CD4-positive, alpha-beta T cell treated with Interferon alpha-2 for 1 hour (primary cell): ENCODE results near the gene HS1BP3.

ENCODE experiments used
- DNase-seq, 2 donors: peaks; one replicate each; pipeline ENCODE4 v3.0.0-alpha.2; 2020 to 2022

Gene HS1BP3

GRCh38 chr2:20596973-20597859, 53.7 kb downstream of the HS1BP3 start:
- no peak for DNase-seq

- DNase-seq = no peak
These were observed 54.5 kb downstream of the HS1BP3 start for GRCh38 chr2:20596193-20596972.

- DNase-seq = peak; percentile 22 to 25
These were observed 55.3 kb downstream of the HS1BP3 start for GRCh38 chr2:20595439-20596192.

GRCh38 chr2:20594957-20595356, 55.9 kb downstream of the HS1BP3 start:
- no peak for DNase-seq

- no peak for DNase-seq
These were observed 56.7 kb downstream of the HS1BP3 start for GRCh38 chr2:20594048-20594750.

GRCh38 chr2:20593072-20594034, 57.5 kb downstream of the HS1BP3 start:
- DNase-seq = no peak

GRCh38 chr2:20592106-20593071, 58.5 kb downstream of the HS1BP3 start:
- no peak for DNase-seq

- DNase-seq = no peak
These were observed 60.0 kb downstream of the HS1BP3 start for GRCh38 chr2:20590704-20591515.

- DNase-seq = no peak
These were observed 60.8 kb downstream of the HS1BP3 start for GRCh38 chr2:20589975-20590703.

GRCh38 chr2:20588918-20589871, 61.7 kb downstream of the HS1BP3 start:
- no peak for DNase-seq

GRCh38 chr2:20585710-20586594, 64.9 kb downstream of the HS1BP3 start:
- no peak for DNase-seq

GRCh38 chr2:20585359-20585709, 65.6 kb downstream of the HS1BP3 start:
- DNase-seq = no peak

GRCh38 chr2:20584399-20585358, 66.2 kb downstream of the HS1BP3 start:
- no peak for DNase-seq

- no peak for DNase-seq
These were observed 66.9 kb downstream of the HS1BP3 start for GRCh38 chr2:20584045-20584398.

GRCh38 chr2:20583425-20583881, 67.4 kb downstream of the HS1BP3 start:
- no peak for DNase-seq
